ENCODE data around the gene IL15RA.
A peak's percentile ranks its signal among the peaks of the same experiment; 100 is the strongest.
"Not testable (repeated sequence)": the region's sequence is repeated elsewhere in the genome, so short reads cannot be mapped to it uniquely, and the experiment has no call there.

Gene IL15RA

GRCh38 chr10:5946419-5946775 lies 30.9 kb downstream of the IL15RA start:
- not testable (repeated sequence) for H3K27me3 ChIP-seq (ENCODE audit: control insufficient read depth in 5 of 5, insufficient read depth in 4 of 5, low read length in 5 of 5); H3K9me3 ChIP-seq (ENCODE audit: control insufficient read depth in 5 of 5, low read length in 5 of 5); H3K36me3 ChIP-seq (ENCODE audit: control insufficient read depth in 5 of 5, insufficient read depth in 5 of 5, low read length in 5 of 5)
- peak overlapping the region in 2 of 5 donors; percentile 8 to 56 for H3K9ac ChIP-seq (ENCODE audit: low read length in 5 of 5)
- peaks cover 24 to 80% (median 65%) of the 10 kb centered on the region in 5 donors for H3K4me1 ChIP-seq (ENCODE audit: control insufficient read depth in 5 of 5, insufficient read depth in 5 of 5, low read length in 5 of 5)
- peak overlapping the region in 1 of 5 donors; percentile 56 for H3K4me3 ChIP-seq (ENCODE audit: low read depth in 1 of 5, low read length in 5 of 5)
- peak overlapping the region; percentile 73 for H3K27ac ChIP-seq (ENCODE audit: low read depth, low read length)

DNA sequence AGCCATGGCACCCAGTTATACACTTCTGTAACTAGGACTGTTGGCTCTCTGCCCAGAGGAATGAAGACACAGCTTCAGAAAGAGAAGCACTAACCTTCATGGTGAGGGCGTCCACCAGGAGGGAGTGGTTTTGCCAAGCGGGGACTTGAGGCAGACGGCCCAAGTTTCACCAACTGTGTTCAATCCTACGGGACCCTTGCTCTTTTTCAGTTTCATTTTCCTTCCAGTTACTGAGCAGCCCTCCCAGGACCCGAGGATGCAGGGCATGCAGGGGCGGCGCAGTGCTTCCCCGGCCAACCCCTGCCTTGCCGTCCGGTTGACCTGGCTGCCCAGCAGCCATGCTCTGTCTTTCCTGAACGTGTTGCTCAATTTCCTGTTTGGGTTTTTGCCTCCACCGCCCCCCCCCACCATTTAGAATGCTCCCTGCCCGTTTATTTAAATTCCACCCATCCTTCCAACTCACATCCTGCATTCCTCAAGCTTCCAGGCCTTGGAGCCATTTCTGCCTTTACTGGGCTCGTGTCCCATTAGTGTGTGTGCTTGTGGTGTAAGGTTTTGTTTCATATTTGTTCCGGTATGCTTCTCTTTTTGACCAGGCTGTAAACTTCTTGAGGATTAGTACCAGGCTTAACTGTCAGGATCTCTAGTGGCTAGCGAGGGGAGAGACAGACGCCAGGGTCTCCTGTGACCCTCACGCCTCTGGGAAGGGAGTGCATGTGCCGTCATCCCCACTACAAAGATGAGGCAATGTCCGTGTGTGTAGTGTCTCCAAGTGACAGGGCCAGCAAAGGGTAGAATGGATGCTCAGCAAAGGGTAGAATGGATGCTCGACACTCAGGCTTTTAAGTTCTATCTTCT lies 31.6 kb downstream of the IL15RA start:
- Histone ChIP-seq H3K9ac (ENCODE audit: low read length in 5 of 5) (peak overlapping the region in 4 of 5 donors; percentile 37 to 56 (median 46)), H3K9me3 (ENCODE audit: control insufficient read depth in 5 of 5, low read length in 5 of 5) (no peaks in the 10 kb centered on the region), H3K4me1 (ENCODE audit: control insufficient read depth in 5 of 5, insufficient read depth in 5 of 5, low read length in 5 of 5) (peaks cover 24 to 81% (median 64%) of the 10 kb centered on the region in 5 donors), H3K36me3 (ENCODE audit: control insufficient read depth in 5 of 5, insufficient read depth in 5 of 5, low read length in 5 of 5) (no peaks in the 10 kb centered on the region), H3K4me3 (ENCODE audit: low read depth in 1 of 5, low read length in 5 of 5) (peak overlapping the region; percentile 50 to 69 (median 55)), H3K27ac (ENCODE audit: low read depth, low read length) (peak overlapping the region; percentile 73), H3K27me3 (ENCODE audit: control insufficient read depth in 5 of 5, insufficient read depth in 4 of 5, low read length in 5 of 5) (peaks cover 0 to 6% (median 0%) of the 10 kb centered on the region in 5 donors)

- H3K9me3 ChIP-seq (ENCODE audit: control insufficient read depth in 5 of 5, low read length in 5 of 5), result no peaks in the 10 kb centered on the region
- H3K9ac ChIP-seq (ENCODE audit: low read length in 5 of 5), result peak overlapping the region in 4 of 5 donors; percentile 37 to 56 (median 46)
- no peaks in the 10 kb centered on the region for H3K36me3 ChIP-seq (ENCODE audit: control insufficient read depth in 5 of 5, insufficient read depth in 5 of 5, low read length in 5 of 5)
- H3K27me3 ChIP-seq (ENCODE audit: control insufficient read depth in 5 of 5, insufficient read depth in 4 of 5, low read length in 5 of 5), result peaks cover 0 to 6% (median 0%) of the 10 kb centered on the region in 5 donors
- H3K4me3 ChIP-seq (ENCODE audit: low read depth in 1 of 5, low read length in 5 of 5), result peak overlapping the region; percentile 50 to 69 (median 55)
- H3K4me1 ChIP-seq (ENCODE audit: control insufficient read depth in 5 of 5, insufficient read depth in 5 of 5, low read length in 5 of 5), result peaks cover 20 to 77% (median 58%) of the 10 kb centered on the region in 5 donors
- peak overlapping the region; percentile 73 for H3K27ac ChIP-seq (ENCODE audit: low read depth, low read length)
Observed at GRCh38 chr10:5945190-5945509, 32.2 kb downstream of the IL15RA start.

- Histone ChIP-seq H3K4me3 (ENCODE audit: low read depth in 1 of 5, low read length in 5 of 5) (peak overlapping the region in 4 of 5 donors; percentile 50 to 69 (median 54)), H3K9me3 (ENCODE audit: control insufficient read depth in 5 of 5, low read length in 5 of 5) (no peaks in the 10 kb centered on the region), H3K9ac (ENCODE audit: low read length in 5 of 5) (peak overlapping the region in 3 of 5 donors; percentile 37 to 70 (median 48)), H3K4me1 (ENCODE audit: control insufficient read depth in 5 of 5, insufficient read depth in 5 of 5, low read length in 5 of 5) (peaks cover 20 to 72% (median 58%) of the 10 kb centered on the region in 5 donors), H3K27ac (ENCODE audit: low read depth, low read length) (peak overlapping the region; percentile 86), H3K36me3 (ENCODE audit: control insufficient read depth in 5 of 5, insufficient read depth in 5 of 5, low read length in 5 of 5) (no peaks in the 10 kb centered on the region), H3K27me3 (ENCODE audit: control insufficient read depth in 5 of 5, insufficient read depth in 4 of 5, low read length in 5 of 5) (peaks cover 0 to 6% (median 0%) of the 10 kb centered on the region in 5 donors)
Observed at GRCh38 chr10:5944389-5945189, 32.8 kb downstream of the IL15RA start.

- H3K9ac ChIP-seq (ENCODE audit: low read length in 5 of 5), result peak overlapping the region in 3 of 5 donors; percentile 26 to 53 (median 42)
- peaks cover 19 to 64% (median 51%) of the 10 kb centered on the region in 5 donors for H3K4me1 ChIP-seq (ENCODE audit: control insufficient read depth in 5 of 5, insufficient read depth in 5 of 5, low read length in 5 of 5)
- no peaks in the 10 kb centered on the region for H3K9me3 ChIP-seq (ENCODE audit: control insufficient read depth in 5 of 5, low read length in 5 of 5)
- peaks cover 0 to 4% (median 4%) of the 10 kb centered on the region in 5 donors for H3K36me3 ChIP-seq (ENCODE audit: control insufficient read depth in 5 of 5, insufficient read depth in 5 of 5, low read length in 5 of 5)
- peaks cover 0 to 6% (median 0%) of the 10 kb centered on the region in 5 donors for H3K27me3 ChIP-seq (ENCODE audit: control insufficient read depth in 5 of 5, insufficient read depth in 4 of 5, low read length in 5 of 5)
- peak overlapping the region in 1 of 5 donors; percentile 27 for H3K4me3 ChIP-seq (ENCODE audit: low read depth in 1 of 5, low read length in 5 of 5)
- H3K27ac ChIP-seq (ENCODE audit: low read depth, low read length), result peak overlapping the region; percentile 86
Observed at GRCh38 chr10:5943536-5943935, 33.8 kb downstream of the IL15RA start.

DNA sequence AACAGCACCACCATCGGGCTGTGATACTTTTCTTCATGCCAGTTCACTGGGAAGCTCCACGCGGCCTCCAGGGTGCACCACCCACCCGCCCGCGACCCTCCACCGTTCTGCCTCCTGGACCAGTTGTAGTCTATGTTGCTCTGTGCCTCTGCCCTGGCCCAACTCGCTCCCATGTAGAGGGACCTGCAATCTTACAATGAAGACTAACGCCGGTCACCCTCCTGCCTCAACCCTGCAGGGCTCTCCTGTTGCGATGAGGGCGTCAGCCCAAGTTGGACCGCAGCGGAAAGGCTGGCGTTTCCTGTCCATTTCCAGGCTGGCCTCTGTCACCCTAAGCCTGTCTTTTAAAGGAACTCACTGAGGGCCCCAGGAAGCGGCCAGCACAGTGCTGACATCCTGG lies 34.9 kb downstream of the IL15RA start:
- Histone ChIP-seq H3K27ac (ENCODE audit: low read depth, low read length) (peak overlapping the region; percentile 86), H3K9ac (ENCODE audit: low read length in 5 of 5) (no peak overlapping the region), H3K4me1 (ENCODE audit: control insufficient read depth in 5 of 5, insufficient read depth in 5 of 5, low read length in 5 of 5) (peaks cover 19 to 64% (median 51%) of the 10 kb centered on the region in 5 donors), H3K27me3 (ENCODE audit: control insufficient read depth in 5 of 5, insufficient read depth in 4 of 5, low read length in 5 of 5) (peaks cover 0 to 6% (median 0%) of the 10 kb centered on the region in 5 donors), H3K9me3 (ENCODE audit: control insufficient read depth in 5 of 5, low read length in 5 of 5) (no peaks in the 10 kb centered on the region), H3K36me3 (ENCODE audit: control insufficient read depth in 5 of 5, insufficient read depth in 5 of 5, low read length in 5 of 5) (peaks cover 0 to 15% (median 15%) of the 10 kb centered on the region in 5 donors), H3K4me3 (ENCODE audit: low read depth in 1 of 5, low read length in 5 of 5) (peak overlapping the region in 1 of 5 donors; percentile 40)

GRCh38 chr10:5942001-5942400 lies 35.3 kb downstream of the IL15RA start:
- peak overlapping the region in 1 of 5 donors; percentile 40 for H3K4me3 ChIP-seq (ENCODE audit: low read depth in 1 of 5, low read length in 5 of 5)
- H3K9me3 ChIP-seq (ENCODE audit: control insufficient read depth in 5 of 5, low read length in 5 of 5), result no peaks in the 10 kb centered on the region
- H3K9ac ChIP-seq (ENCODE audit: low read length in 5 of 5), result peak overlapping the region in 2 of 5 donors; percentile 6 to 59
- peak overlapping the region; percentile 86 for H3K27ac ChIP-seq (ENCODE audit: low read depth, low read length)
- peaks cover 0 to 6% (median 0%) of the 10 kb centered on the region in 5 donors for H3K27me3 ChIP-seq (ENCODE audit: control insufficient read depth in 5 of 5, insufficient read depth in 4 of 5, low read length in 5 of 5)
- peaks cover 19 to 62% (median 48%) of the 10 kb centered on the region in 5 donors for H3K4me1 ChIP-seq (ENCODE audit: control insufficient read depth in 5 of 5, insufficient read depth in 5 of 5, low read length in 5 of 5)
- H3K36me3 ChIP-seq (ENCODE audit: control insufficient read depth in 5 of 5, insufficient read depth in 5 of 5, low read length in 5 of 5), result peaks cover 0 to 20% (median 19%) of the 10 kb centered on the region in 5 donors

DNA sequence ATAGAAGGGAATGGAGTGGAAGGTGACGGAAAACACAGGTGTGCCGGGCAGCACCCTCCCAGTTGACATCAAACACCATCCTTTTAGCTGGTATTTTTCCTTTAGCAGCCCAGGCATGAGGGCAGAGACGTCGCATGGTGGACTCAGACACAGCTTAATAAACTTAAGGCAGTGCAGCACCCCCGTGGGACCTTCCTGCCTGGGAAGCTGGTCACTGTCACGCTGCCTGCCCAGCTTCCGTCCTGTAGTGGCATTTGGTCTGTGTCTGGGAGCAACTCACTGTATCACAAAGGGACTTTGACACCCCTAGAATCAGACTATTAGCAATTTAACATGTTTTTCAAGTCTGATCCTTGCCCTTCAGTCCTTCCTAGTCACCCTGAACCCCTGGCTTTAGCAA lies 35.8 kb downstream of the IL15RA start:
- Histone ChIP-seq H3K9me3 (ENCODE audit: control insufficient read depth in 5 of 5, low read length in 5 of 5) (no peaks in the 10 kb centered on the region), H3K27me3 (ENCODE audit: control insufficient read depth in 5 of 5, insufficient read depth in 4 of 5, low read length in 5 of 5) (peaks cover 0 to 6% (median 0%) of the 10 kb centered on the region in 5 donors), H3K9ac (ENCODE audit: low read length in 5 of 5) (peak overlapping the region in 1 of 5 donors; percentile 59), H3K27ac (ENCODE audit: low read depth, low read length) (peak overlapping the region; percentile 86), H3K4me3 (ENCODE audit: low read depth in 1 of 5, low read length in 5 of 5) (no peak overlapping the region), H3K36me3 (ENCODE audit: control insufficient read depth in 5 of 5, insufficient read depth in 5 of 5, low read length in 5 of 5) (peaks cover 0 to 24% (median 23%) of the 10 kb centered on the region in 5 donors), H3K4me1 (ENCODE audit: control insufficient read depth in 5 of 5, insufficient read depth in 5 of 5, low read length in 5 of 5) (peaks cover 19 to 57% (median 44%) of the 10 kb centered on the region in 5 donors)

DNA sequence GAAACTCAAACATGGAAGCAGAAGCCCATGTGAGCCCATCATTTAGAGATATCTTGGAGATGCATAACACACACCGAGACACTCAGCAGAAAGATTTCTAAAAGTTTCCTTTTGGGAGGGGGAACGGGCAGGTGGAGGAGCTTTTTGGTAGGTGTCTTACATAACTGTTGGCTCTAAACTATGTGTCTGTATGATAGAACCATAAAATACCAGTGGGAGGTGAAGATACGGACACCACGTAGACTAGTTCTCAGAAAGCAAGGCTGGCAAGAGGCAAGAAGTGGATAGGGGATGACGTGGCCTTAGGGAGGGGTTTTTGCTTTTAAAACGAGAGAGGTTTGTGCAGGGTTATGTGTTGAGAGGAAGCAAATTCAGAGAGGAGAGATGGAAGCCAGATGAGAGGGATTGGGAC lies 36.5 kb downstream of the IL15RA start:
- Histone ChIP-seq H3K4me1 (ENCODE audit: control insufficient read depth in 5 of 5, insufficient read depth in 5 of 5, low read length in 5 of 5) (peaks cover 15 to 50% (median 36%) of the 10 kb centered on the region in 5 donors), H3K27me3 (ENCODE audit: control insufficient read depth in 5 of 5, insufficient read depth in 4 of 5, low read length in 5 of 5) (peaks cover 0 to 6% (median 0%) of the 10 kb centered on the region in 5 donors), H3K27ac (ENCODE audit: low read depth, low read length) (no peak overlapping the region), H3K9me3 (ENCODE audit: control insufficient read depth in 5 of 5, low read length in 5 of 5) (no peaks in the 10 kb centered on the region), H3K4me3 (ENCODE audit: low read depth in 1 of 5, low read length in 5 of 5) (no peak overlapping the region), H3K36me3 (ENCODE audit: control insufficient read depth in 5 of 5, insufficient read depth in 5 of 5, low read length in 5 of 5) (peaks cover 0 to 31% (median 29%) of the 10 kb centered on the region in 5 donors), H3K9ac (ENCODE audit: low read length in 5 of 5) (no peak overlapping the region)

Measured in subcutaneous abdominal adipose tissue (tissue), 5 donors.